HepG2 (cell line): ENCODE results near the gene RTEL1. TPM values are rescaled to one million over a fixed set of nuclear protein-coding genes. Genes with fewer than 3 reads are reported as not detected.
A peak's percentile ranks its signal among the peaks of the same experiment; 100 is the strongest.

Experiments
- ATAC-seq: fragments of 200-7000 bp; cut with Tn5 transposase; 3 replicates; pipeline ENCODE4 v1.9.1; 2020; ENCODE audit warnings: mild to moderate bottlenecking, moderate library complexity
- BruUV-seq: library from RNA; stranded (reverse); fragments of 400-500 nt; replicated peaks from 2 replicates; lab custom pipeline; 2021; lab: Mats Ljungman, UMichigan
- CTCF ChIA-PET: fragments of 300-600 bp; formaldehyde crosslinking; extraction: SDS; loops from one replicate; lab custom pipeline; 2021; ENCODE audit warnings: low total read pairs, inconsistent platforms, low intra/inter-chr PET ratio; lab: Yijun Ruan, JAX
- POLR2A ChIA-PET: fragments of 350-600 bp; sonication (Branson Sonifier 250); formaldehyde crosslinking; loops from one replicate; lab custom pipeline; 2020; ENCODE audit warnings: antibody characterized with exemption, inconsistent platforms; lab: Yijun Ruan, JAX
- DNase-seq: peaks from one replicate; pipeline ENCODE4 v3.0.0-alpha.2; 2015; ENCODE audit warnings: low spot score
- FAIRE-seq: peaks from 3 replicates; lab custom pipeline; 2011; peaks lifted over from hg19 to GRCh38; lab: Jason Lieb, UNC
- H2AFZ ChIP-seq: one replicate; pipeline ENCODE4 v1.6.1; 2011; ENCODE audit warnings: low read length, inconsistent platforms
- H3K27ac ChIP-seq: fragments of 300-600 bp; 3 replicates; pipeline ENCODE4 v1.8.0; 2011; ENCODE audit warnings: mixed run types, mild to moderate bottlenecking, mixed read lengths, low read length, inconsistent platforms; ENCODE audit not compliant: insufficient read depth; ENCODE audit errors: extremely low read length
- H3K27me3 ChIP-seq, 2 experiments: fragments of 200-600 bp in 1 of 2; 2 replicates in 1 of 2; 3 replicates in 1 of 2; pipeline versions ENCODE4 v1.6.0 to v1.8.0; 2011; ENCODE audit warnings: low read length in 2 of 2, mild to moderate bottlenecking in 2 of 2, moderate library complexity in 2 of 2, inconsistent platforms in 1 of 2; ENCODE audit not compliant: insufficient read depth in 2 of 2, control insufficient read depth in 1 of 2
- H3K36me3 ChIP-seq, 2 experiments: fragments of 200-600 bp in 1 of 2; replicated peaks in 1 of 2; 2 replicates in 1 of 2; 3 replicates in 1 of 2; pipeline versions ENCODE4 v1.5.1 to v1.8.0; 2011; ENCODE audit warnings: low read length in 2 of 2, inconsistent platforms in 1 of 2; ENCODE audit not compliant: insufficient read depth in 2 of 2, control insufficient read depth in 1 of 2
- H3K4me1 ChIP-seq: 2 replicates; pipeline ENCODE4 v1.5.1; 2012; ENCODE audit warnings: low read length, inconsistent platforms; ENCODE audit not compliant: insufficient read depth
- H3K4me2 ChIP-seq: 2 replicates; pipeline ENCODE4 v1.6.0; 2011; ENCODE audit warnings: low read depth, low read length, inconsistent platforms
- H3K4me3 ChIP-seq, 3 experiments: fragments of 200-600 bp in 1 of 3; sonication (generic), shearing (Covaris generic) in 1 of 3; replicated peaks in 1 of 3; 2 replicates each; pipeline ENCODE4 v1.5.1; 2011 to 2016; ENCODE audit warnings: low read length in 3 of 3, inconsistent platforms in 2 of 3, low read depth in 2 of 3, mild to moderate bottlenecking in 2 of 3, control low read depth in 1 of 3, mixed read lengths in 1 of 3; ENCODE audit not compliant: insufficient read depth in 1 of 3
- H3K79me2 ChIP-seq: one replicate; pipeline ENCODE4 v1.6.1; 2011; ENCODE audit warnings: low read length, inconsistent platforms; ENCODE audit not compliant: insufficient read depth
- H3K9ac ChIP-seq: 2 replicates; pipeline ENCODE4 v1.6.0; 2011; ENCODE audit warnings: mild to moderate bottlenecking, low read depth, low read length, inconsistent platforms; ENCODE audit not compliant: insufficient read depth
- H3K9me3 ChIP-seq: 2 replicates; pipeline ENCODE4 v1.5.1; 2012; ENCODE audit warnings: mild to moderate bottlenecking, low read length
- H4K20me1 ChIP-seq: 2 replicates; pipeline ENCODE4 v1.6.0; 2011; ENCODE audit warnings: inconsistent platforms, mild to moderate bottlenecking, low read length, moderate library complexity; ENCODE audit not compliant: insufficient read depth
- ELF4 ChIP-seq: sonication (generic); formaldehyde crosslinking; IDR thresholded peaks from 2 replicates; pipeline ENCODE4 v1.5.0; 2020; ENCODE audit warnings: missing genetic modification reagents, mild to moderate bottlenecking, moderate library complexity, borderline replicate concordance
- GZF1 ChIP-seq: sonication (generic); formaldehyde crosslinking; IDR thresholded peaks from 2 replicates; pipeline ENCODE4 v1.5.1; 2020; ENCODE audit warnings: mild to moderate bottlenecking, missing genetic modification reagents
- KIAA2018 ChIP-seq: sonication (generic); formaldehyde crosslinking; IDR thresholded peaks from 2 replicates; pipeline ENCODE4 v1.5.0; 2020; ENCODE audit warnings: mild to moderate bottlenecking, missing genetic modification reagents, borderline replicate concordance
- ZBTB4 ChIP-seq: sonication (generic); formaldehyde crosslinking; IDR thresholded peaks from 2 replicates; pipeline ENCODE4 v1.4.0; 2020; ENCODE audit warnings: missing genetic modification reagents, mild to moderate bottlenecking, borderline replicate concordance
- WGBS: methylation state at CpG from one replicate; pipeline ENCODE4 v1.1.6; 2017; ENCODE audit warnings: low lambda C conversion rate; 5-methylcytosine and 5-hydroxymethylcytosine counted together
- in situ Hi-C: cut with HindIII; loops from 2 replicates; pipeline ENCODE4 v1.10.0; 2017; ENCODE audit warnings: low pct_unique_long_range_greater_than_20kb; ENCODE audit not compliant: extremely low pct_ligation_motif_present
- intact Hi-C: fragments of 100-400 bp; cut with micrococcal nuclease; formaldehyde crosslinking; loops from one replicate; pipeline ENCODE4 v1.10.0; 2022; ENCODE audit not compliant: unreplicated experiment
- polyA plus RNA-seq, 8 experiments: library from polyadenylated mRNA; depleted of rRNA in 3 of 8; stranded (reverse) in 7 of 8; unstranded in 1 of 8; fragments of >200 nt; fragmentation: Illumina TruSeq in 4 of 8; extraction: Trizol in 4 of 8; gene quantifications; 2 replicates each; pipeline versions ENCODE4 v1.2.1 to v1.2.3, GENCODE V29; 2011 to 2016; ENCODE audit warnings: low read depth in 4 of 8, missing spikeins in 1 of 8, mixed read lengths in 1 of 8; ENCODE audit not compliant: insufficient read depth in 1 of 8
- total RNA-seq, 5 experiments: library from RNA; depleted of rRNA; stranded (reverse); fragments of >200 nt; fragmentation: Illumina TruSeq; extraction: Trizol; gene quantifications; 2 replicates each; pipeline ENCODE4 v1.2.3, GENCODE V29; 2016; ENCODE audit warnings: low read depth in 1 of 5
- TF ChIP-seq, protein P1 (sequence below): sonication (generic); formaldehyde crosslinking; IDR thresholded peaks from 2 replicates; pipeline ENCODE4 v1.8.0; 2022; ENCODE audit warnings: missing genetic modification reagents, low read depth, mild to moderate bottlenecking, borderline replicate concordance

Gene RTEL1
- total and polyA plus RNA-seq, 2 of the 13 experiments (the other 11 are each of a cell fraction or from before 2014, with no cell fraction given): 21.8 to 36.4 TPM

DNA sequence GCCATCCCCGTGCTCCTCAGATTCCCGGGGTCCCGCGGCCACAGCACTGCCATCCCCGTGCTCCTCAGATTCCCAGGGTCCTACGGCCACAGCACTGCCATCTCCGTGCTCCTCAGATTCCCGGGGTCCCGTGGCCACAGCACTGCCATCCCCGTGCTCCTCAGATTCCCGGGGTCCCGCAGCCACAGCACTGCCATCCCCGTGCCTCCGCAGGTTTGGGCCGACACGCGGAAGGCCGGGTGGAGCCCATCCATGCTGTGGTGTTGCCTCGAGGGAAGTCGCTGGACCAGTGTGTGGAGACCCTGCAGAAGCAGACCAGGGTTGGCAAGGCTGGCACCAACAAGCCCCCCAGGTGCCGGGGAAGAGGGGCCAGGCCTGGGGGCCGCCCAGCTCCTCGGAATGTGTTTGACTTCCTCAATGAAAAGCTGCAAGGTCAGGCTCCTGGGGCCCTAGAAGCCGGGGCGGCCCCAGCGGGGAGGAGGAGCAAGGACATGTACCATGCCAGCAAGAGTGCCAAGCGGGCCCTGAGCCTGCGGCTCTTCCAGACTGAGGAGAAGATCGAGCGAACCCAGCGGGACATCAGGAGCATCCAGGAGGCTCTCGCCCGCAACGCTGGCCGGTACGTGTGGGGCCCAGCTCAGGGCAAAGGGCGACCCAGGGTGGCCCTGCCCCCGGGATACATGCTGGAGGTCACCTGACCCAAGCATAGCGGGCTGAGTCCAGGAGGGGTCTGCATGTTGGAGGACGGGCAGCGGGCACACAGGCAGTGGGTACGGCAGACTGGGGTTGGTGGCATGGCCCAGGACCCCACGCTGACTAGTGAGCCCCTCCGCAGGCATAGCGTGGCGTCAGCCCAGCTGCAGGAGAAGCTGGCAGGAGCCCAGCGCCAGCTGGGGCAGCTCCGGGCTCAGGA lies 77.1 kb downstream of the RTEL1 start (continued):
- TF ChIP-seq, protein P1, sequence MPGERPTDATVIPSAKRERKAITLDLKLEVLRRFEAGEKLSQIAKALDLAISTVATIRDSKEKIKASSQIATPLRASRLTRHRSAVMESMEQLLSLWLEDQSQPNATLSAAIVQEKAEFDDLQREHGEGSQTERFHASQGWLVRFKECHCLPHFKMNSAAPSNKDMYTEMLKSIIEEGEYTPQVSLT (CRISPR knock-in tag): no peak

GRCh38 chr20:63735859-63736718 lies 78.0 kb downstream of the RTEL1 start, which contains the start of gene LIME1:
LIME1 (plus strand) TSS chr20:63736664; CDS start chr20:63737550, 886 bp downstream.
- ATAC-seq: no peak
- TF ChIP-seq ELF4 (CRISPR knock-in tag) (no peak), GZF1 (CRISPR knock-in tag) (no peak), ZBTB4 (CRISPR knock-in tag) (no peak), KIAA2018 (CRISPR knock-in tag) (no peak)

More at GRCh38 chr20:63735859-63736718, 78.0 kb downstream of the RTEL1 start, which contains the start of gene LIME1:
- CTCF ChIA-PET: interaction anchor here (2.5 kb wide), 1 partner anchor 29 kb away, joined by 8 read pairs; the partner anchor contains the start of genes ARFRP1 and ZGPAT
- POLR2A ChIA-PET: interaction anchor here (0.7 to 7.3 kb wide), 8 partner anchors 9 to 243 kb away, joined by 3 to 190 read pairs (median 16); partner anchors contain the start of genes ARFRP1, SAMD10, TPD52L2 and ZGPAT
- Histone ChIP-seq H3K4me3 (peak within 1 kb of the TSS; percentile 46 to 93 (median 85); a peak in 5 of 6 replicates), H3K4me1 (peaks cover 41% of the 10 kb centered on the region), H3K36me3 (peaks cover 30 to 32% of the 10 kb centered on the region in 2 experiments), H3K79me2 (peaks cover 33% of the 10 kb centered on the region), H3K9ac (peak within 1 kb of the TSS; percentile 72), H3K27ac (peak within 1 kb of the TSS; percentile 93), H3K4me2 (peak within 1 kb of the TSS; percentile 90), H2AFZ (no peak within 1 kb of the TSS), H4K20me1 (no peaks in the 10 kb centered on the region), H3K9me3 (no peaks in the 10 kb centered on the region), H3K27me3 (no peaks in the 10 kb centered on the region)
- intact Hi-C loops: loop anchor here (5.0 kb wide), 1 partner anchor 199 kb away; the partner anchor contains the start of gene PTK6
- FAIRE-seq (no peak), DNase-seq (no peak)
- no TSS peak for BruUV-seq
- in situ Hi-C loops: no loop called here
- WGBS: 92% methylated on average over 29 of the region's 31 CpGs
